PFSK-1 (cell line): ENCODE results near the gene ATP13A5.

ENCODE experiments used
- FOXP2 ChIP-seq: optimal IDR thresholded peaks from 2 replicates; pipeline ENCODE3; 2011; ENCODE audit warnings: borderline replicate concordance, control low read depth, inconsistent platforms; ENCODE audit not compliant: insufficient read depth; ENCODE audit errors: extremely low read length, extremely low read depth
- POLR2AphosphoS5 ChIP-seq: IDR thresholded peaks from 2 replicates; pipeline ENCODE4 v1.6.1; 2012; ENCODE audit warnings: low read depth, mild to moderate bottlenecking, control low read depth, low read length, moderate library complexity
- SIN3A ChIP-seq: IDR thresholded peaks from 2 replicates; pipeline ENCODE4 v1.6.1; 2012; ENCODE audit warnings: mild to moderate bottlenecking, low read length, moderate library complexity, borderline replicate concordance; ENCODE audit not compliant: insufficient read depth
- TAF1 ChIP-seq: IDR thresholded peaks from 2 replicates; pipeline ENCODE4 v1.6.1; 2012; ENCODE audit warnings: low read length, control low read depth, borderline replicate concordance; ENCODE audit not compliant: insufficient read depth
- TF ChIP-seq, protein P1 (sequence below), 2 experiments: IDR thresholded peaks; 2 replicates each; pipeline versions ENCODE4 v1.6.1 to v1.8.0; 2011 to 2012; ENCODE audit warnings: low read depth in 2 of 2, low read length in 2 of 2, control low read depth in 1 of 2, inconsistent platforms in 1 of 2, mild to moderate bottlenecking in 1 of 2, moderate library complexity in 1 of 2; ENCODE audit not compliant: insufficient read depth in 1 of 2

The ATP13A5 gene

DNA sequence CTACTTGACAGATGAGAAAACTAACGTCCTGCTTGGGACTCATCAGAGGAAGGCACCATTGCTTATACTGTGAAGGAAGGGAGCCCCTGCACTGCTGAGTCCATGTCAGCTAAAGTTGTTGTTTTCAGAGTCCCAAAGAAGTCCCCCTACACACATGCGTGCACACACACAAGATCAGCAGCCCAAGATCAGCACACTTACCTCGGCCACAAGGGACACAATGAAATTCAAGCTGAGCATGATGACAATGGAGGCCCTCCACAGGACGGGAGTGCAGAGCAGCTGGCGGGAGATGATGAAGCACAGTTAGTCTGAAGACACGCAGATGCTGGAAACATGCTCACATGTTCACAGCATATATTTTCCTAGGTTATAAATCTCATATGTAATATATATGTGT, 28.6 kb upstream of the ATP13A5 start:
- TF ChIP-seq, protein P1, sequence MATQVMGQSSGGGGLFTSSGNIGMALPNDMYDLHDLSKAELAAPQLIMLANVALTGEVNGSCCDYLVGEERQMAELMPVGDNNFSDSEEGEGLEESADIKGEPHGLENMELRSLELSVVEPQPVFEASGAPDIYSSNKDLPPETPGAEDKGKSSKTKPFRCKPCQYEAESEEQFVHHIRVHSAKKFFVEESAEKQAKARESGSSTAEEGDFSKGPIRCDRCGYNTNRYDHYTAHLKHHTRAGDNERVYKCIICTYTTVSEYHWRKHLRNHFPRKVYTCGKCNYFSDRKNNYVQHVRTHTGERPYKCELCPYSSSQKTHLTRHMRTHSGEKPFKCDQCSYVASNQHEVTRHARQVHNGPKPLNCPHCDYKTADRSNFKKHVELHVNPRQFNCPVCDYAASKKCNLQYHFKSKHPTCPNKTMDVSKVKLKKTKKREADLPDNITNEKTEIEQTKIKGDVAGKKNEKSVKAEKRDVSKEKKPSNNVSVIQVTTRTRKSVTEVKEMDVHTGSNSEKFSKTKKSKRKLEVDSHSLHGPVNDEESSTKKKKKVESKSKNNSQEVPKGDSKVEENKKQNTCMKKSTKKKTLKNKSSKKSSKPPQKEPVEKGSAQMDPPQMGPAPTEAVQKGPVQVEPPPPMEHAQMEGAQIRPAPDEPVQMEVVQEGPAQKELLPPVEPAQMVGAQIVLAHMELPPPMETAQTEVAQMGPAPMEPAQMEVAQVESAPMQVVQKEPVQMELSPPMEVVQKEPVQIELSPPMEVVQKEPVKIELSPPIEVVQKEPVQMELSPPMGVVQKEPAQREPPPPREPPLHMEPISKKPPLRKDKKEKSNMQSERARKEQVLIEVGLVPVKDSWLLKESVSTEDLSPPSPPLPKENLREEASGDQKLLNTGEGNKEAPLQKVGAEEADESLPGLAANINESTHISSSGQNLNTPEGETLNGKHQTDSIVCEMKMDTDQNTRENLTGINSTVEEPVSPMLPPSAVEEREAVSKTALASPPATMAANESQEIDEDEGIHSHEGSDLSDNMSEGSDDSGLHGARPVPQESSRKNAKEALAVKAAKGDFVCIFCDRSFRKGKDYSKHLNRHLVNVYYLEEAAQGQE (IDR thresholded peaks at IDR 0.05; ENCODE audit: insufficient read depth in 1 of 2, low read depth in 2 of 2, low read length in 2 of 2): no peak
- no peak for TF ChIP-seq POLR2AphosphoS5
- no peak for TF ChIP-seq SIN3A
- no peak for TF ChIP-seq FOXP2
- no peak for TF ChIP-seq TAF1

- TF ChIP-seq POLR2AphosphoS5: no peak
- TF ChIP-seq TAF1: no peak
- TF ChIP-seq, protein P1 (IDR thresholded peaks at IDR 0.05; ENCODE audit: insufficient read depth in 1 of 2, low read depth in 2 of 2, low read length in 2 of 2): no peak
- TF ChIP-seq FOXP2: no peak
- TF ChIP-seq SIN3A: no peak
These were observed 24.8 kb upstream of the ATP13A5 start for GRCh38 chr3:193403307-193403706.

GRCh38 chr3:193400304-193400703, 21.8 kb upstream of the ATP13A5 start:
- TF ChIP-seq, protein P1 (IDR thresholded peaks at IDR 0.05; ENCODE audit: insufficient read depth in 1 of 2, low read depth in 2 of 2, low read length in 2 of 2): no peak
- TF ChIP-seq FOXP2 (no peak), POLR2AphosphoS5 (no peak), SIN3A (no peak)

GRCh38 chr3:193396451-193397244, 18.1 kb upstream of the ATP13A5 start:
- TF ChIP-seq POLR2AphosphoS5 (no peak), SIN3A (no peak), FOXP2 (no peak), TAF1 (no peak)
- TF ChIP-seq, protein P1 (IDR thresholded peaks at IDR 0.05; ENCODE audit: insufficient read depth in 1 of 2, low read depth in 2 of 2, low read length in 2 of 2): no peak

GRCh38 chr3:193391902-193392301, 13.3 kb upstream of the ATP13A5 start:
- TF ChIP-seq, protein P1 (IDR thresholded peaks at IDR 0.05; ENCODE audit: insufficient read depth in 1 of 2, low read depth in 2 of 2, low read length in 2 of 2): no peak
- TF ChIP-seq POLR2AphosphoS5: no peak
- no peak for TF ChIP-seq TAF1
- no peak for TF ChIP-seq FOXP2
- TF ChIP-seq SIN3A: no peak
